Measurements from ENCODE around the gene TM2D3.

GRCh38 chr15:101692801-101693598, 40.8 kb upstream of the TM2D3 start:
- TF ChIP-seq CTCF (IDR thresholded peaks at IDR 0.05) = no peak
- no peak for TF ChIP-seq POLR2AphosphoS5 (IDR thresholded peaks at IDR 0.05)
- no peak for TF ChIP-seq POLR2A (IDR thresholded peaks at IDR 0.05)

Measured in prostate gland (tissue), 2 donors.